ENCODE measurements around the gene CDC40.
"Not testable (repeated sequence)": the region's sequence is repeated elsewhere in the genome, so short reads cannot be mapped to it uniquely, and the experiment has no call there.

Gene CDC40

GRCh38 chr6:110198561-110198960 is 18.3 kb downstream of the CDC40 start:
- H3K4me3 ChIP-seq (ENCODE audit: low read depth, low read length), result no peak overlapping the region

DNA sequence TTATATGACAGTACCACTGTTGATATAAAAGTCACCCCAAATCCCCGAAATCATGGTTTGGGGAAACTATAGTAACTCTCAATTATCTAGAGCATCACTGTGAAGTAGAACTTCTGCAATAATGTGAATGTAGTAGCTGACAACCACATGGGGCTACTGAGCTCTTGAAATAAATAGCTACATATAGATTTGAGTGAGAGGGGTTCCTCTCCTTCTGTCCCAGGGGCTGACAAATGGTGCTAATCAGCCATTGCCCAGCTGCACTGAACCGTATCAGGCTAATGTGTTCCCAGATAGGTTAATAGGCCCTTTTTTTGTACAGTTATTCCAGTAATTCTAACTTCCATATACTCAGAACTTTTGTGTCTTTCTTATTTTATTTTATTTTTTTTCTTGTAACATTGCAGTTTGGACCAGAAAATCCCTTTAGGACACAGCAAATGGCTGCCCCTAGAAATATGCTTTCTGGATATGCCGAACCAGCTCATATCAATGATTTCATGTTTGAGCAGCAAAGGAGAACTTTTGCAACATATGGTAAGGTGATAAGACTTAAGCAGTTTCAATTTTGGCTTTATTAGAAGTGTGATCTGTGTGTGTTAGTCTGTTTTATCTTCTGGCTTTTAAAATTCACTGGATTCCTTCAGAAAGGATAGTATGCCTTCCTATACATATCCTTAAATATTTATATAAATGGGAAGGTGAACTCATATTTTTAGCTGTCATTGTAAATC is 21.1 kb downstream of the CDC40 start:
- no peak overlapping the region for H3K4me3 ChIP-seq (ENCODE audit: low read depth, low read length)

DNA sequence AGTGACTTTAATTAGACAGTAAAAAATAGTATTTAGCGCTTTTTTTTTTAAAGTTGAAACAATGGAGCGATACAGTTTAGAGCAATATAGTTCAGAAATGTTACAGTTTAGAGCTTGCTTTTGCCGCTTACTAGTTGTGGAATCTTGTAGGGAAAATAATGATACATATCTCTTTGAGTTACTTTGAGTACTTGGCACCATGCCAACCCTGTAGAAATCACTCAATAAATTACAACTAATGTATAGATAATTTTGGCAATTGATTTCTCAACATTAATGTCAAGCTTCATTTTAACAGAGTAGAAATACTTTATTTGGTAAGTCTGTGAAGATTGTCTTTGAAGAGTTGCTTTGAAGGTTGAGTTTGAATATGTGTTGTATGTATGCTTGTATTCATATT is 27.4 kb downstream of the CDC40 start:
- H3K4me3 ChIP-seq (ENCODE audit: low read depth, low read length), result no peak overlapping the region

GRCh38 chr6:110211753-110212152 is 31.5 kb downstream of the CDC40 start:
- no peak overlapping the region for H3K4me3 ChIP-seq (ENCODE audit: low read depth, low read length)

DNA sequence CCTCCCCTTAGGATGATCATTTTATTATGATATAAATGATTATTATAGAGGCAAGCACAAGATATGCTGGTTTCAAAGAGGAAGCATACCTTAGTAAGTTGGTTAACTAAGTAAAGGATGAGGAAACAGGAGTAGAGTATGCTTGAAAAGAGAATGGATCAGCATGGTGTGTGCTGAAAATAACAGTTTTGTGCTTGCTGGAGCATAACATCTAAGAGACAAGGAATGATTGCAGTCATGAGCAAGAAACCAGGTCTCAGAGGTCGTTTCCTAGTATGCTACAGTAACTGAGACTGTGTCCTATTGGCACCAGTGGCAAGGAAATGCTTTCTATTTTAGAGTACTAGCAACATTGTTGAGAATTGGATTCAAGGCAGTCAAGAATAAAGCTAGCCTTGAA is 34.1 kb downstream of the CDC40 start:
- H3K4me3 ChIP-seq (ENCODE audit: low read depth, low read length), result no peak overlapping the region

- H3K4me3 ChIP-seq (ENCODE audit: low read depth, low read length), result no peak overlapping the region
Observed at GRCh38 chr6:110216140-110216539, 35.9 kb downstream of the CDC40 start.

DNA sequence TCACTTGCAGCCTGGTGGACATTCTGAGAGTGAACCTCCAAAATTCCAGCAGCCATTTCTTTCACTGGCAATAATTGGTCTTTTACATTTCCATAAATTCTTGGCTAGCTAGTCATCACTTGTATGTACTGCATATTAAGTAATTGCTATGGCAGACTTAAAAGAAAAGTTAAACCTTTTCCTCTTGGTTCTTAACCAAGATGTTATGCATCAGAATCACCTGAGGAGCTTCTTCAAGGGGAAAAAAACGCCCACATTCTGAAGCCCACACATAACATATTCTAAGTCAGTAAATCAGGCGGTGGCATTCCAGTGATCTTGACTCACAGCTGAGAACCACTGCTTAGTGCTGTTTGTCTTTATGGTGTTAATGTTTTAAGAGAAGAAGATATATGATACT is 37.0 kb downstream of the CDC40 start:
- H3K4me3 ChIP-seq (ENCODE audit: low read depth, low read length), result no peak overlapping the region

GRCh38 chr6:110221738-110222137 is 41.5 kb downstream of the CDC40 start:
- H3K4me3 ChIP-seq (ENCODE audit: low read depth, low read length), result no peak overlapping the region

- H3K4me3 ChIP-seq (ENCODE audit: low read depth, low read length), result no peak overlapping the region
Observed at GRCh38 chr6:110226261-110226660, 46.0 kb downstream of the CDC40 start.

DNA sequence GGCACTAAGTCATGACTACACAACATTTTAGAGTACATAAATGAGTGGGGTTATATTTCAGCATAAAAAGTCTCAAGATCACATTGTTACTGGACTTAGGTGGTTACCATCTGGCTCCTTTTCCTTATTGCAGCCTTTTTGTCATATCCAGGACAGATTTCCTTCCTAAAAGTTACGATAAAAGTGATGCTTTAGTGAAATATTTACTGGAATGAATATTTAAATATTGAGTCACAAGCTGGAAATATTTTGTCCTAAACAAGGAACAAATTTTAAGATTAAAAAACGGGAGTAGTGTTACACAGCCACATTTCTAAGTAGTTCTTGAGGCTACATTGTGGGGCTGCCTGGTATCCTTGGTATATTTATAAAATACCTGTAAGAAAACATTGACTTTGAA is 52.2 kb downstream of the CDC40 start:
- H3K4me3 ChIP-seq (ENCODE audit: low read depth, low read length), result no peak overlapping the region

GRCh38 chr6:110233770-110234374 is 53.6 kb downstream of the CDC40 start:
- H3K4me3 ChIP-seq (ENCODE audit: low read depth, low read length), result no peak overlapping the region

GRCh38 chr6:110236007-110236406 is 55.8 kb downstream of the CDC40 start:
- not testable (repeated sequence) for H3K4me3 ChIP-seq (ENCODE audit: low read depth, low read length)

- no peak overlapping the region for H3K4me3 ChIP-seq (ENCODE audit: low read depth, low read length)
Observed at GRCh38 chr6:110239526-110240274, 59.5 kb downstream of the CDC40 start.

DNA sequence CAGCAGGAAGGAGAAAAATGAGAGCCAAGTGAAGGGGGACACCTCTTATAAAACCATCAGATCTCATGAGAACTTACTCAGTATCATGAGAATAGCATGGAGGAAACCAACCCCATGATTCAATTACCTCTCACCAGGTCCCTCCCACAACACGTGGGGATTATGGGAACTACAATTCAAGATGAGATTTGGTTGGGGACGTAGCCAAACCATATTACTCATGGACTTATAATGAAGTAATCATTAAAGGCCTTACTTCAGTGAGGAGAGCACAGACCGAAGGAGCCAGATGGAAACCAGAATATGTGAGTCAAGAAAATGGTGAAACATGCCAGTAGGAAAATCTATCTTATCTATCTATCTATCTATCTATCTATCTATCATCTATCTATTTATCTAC is 64.4 kb downstream of the CDC40 start:
- not testable (repeated sequence) for H3K4me3 ChIP-seq (ENCODE audit: low read depth, low read length)

- no peak overlapping the region for H3K4me3 ChIP-seq (ENCODE audit: low read depth, low read length)
Observed at GRCh38 chr6:110246378-110246777, 66.2 kb downstream of the CDC40 start.

DNA sequence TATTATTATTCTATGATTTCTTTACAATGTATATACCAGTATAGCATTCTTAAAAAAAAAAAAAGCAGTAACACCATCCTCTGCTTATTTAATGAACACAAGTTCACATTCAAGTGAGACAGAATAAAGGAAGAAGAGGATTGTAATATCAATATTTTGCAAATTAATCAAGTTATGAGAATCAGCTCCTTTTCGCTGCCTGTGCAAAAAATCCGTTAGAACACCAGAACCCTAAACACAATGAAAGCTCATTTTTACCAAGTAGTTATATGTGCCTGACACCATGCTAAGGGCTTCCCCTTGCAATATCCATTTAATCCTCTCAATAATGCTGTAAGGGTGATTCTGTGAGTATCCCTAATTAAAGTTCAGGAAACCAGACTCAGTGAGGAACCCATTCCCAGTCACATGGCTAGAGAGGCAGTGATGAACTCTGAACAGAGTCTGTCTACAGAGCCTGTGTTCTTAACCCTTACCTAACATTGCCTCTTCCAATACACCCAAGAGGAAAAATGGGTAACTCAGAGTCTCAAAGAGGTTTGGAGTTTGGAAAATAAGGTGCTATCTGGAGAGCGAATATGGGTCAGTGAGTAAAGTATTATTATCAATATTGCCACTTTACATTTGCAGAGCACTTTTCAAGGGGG is 66.8 kb downstream of the CDC40 start:
- H3K4me3 ChIP-seq (ENCODE audit: low read depth, low read length), result no peak overlapping the region

DNA sequence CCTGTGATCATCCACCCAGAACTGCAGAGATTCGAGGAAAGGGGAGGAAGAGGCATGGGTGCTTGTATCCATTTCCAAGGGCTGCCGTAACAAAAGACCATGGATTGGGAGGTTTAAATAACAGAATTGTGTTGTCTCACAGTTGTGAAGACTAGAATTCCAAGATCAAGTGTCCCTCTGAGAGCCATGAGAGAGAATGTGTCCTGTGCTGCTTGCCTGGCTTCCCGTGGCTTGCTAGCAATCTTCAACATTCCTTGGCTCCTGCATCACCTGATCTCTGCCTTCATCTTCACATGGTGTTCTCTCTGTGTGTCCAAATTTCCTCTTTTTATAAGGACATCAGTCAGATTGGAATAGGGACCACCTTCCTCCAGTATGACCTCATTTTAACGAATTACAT is 69.8 kb downstream of the CDC40 start:
- no peak overlapping the region for H3K4me3 ChIP-seq (ENCODE audit: low read depth, low read length)

- no peak overlapping the region for H3K4me3 ChIP-seq (ENCODE audit: low read depth, low read length)
Observed at GRCh38 chr6:110250838-110251237, 70.6 kb downstream of the CDC40 start.

DNA sequence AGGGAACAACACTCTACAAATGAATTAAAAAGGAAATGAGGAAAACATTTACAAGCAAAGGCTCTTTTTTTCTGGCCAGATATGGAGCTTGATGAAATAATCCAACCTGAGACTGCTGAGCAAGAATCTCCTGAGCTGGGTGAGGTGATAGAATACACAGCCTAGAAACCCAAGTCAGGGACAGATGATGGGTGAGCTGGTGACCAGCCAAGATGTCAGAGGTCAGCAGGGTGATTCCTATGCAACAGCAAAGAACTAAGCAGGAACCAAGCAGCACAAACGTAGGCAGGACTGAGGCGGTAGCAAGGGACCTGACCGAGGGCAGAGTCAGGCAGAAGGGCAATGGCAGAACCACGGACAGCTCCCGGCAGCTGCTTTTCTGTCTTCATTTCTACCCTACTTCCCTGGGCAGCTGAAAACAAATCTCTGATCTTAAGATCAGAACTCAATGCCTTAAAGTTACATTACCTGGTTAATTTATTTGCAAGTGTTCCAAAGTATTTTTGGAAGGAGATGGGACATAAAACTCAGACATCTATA is 75.1 kb downstream of the CDC40 start:
- H3K4me3 ChIP-seq (ENCODE audit: low read depth, low read length), result no peak overlapping the region

GRCh38 chr6:110256366-110256765 is 76.1 kb downstream of the CDC40 start:
- H3K4me3 ChIP-seq (ENCODE audit: low read depth, low read length), result no peak overlapping the region

DNA sequence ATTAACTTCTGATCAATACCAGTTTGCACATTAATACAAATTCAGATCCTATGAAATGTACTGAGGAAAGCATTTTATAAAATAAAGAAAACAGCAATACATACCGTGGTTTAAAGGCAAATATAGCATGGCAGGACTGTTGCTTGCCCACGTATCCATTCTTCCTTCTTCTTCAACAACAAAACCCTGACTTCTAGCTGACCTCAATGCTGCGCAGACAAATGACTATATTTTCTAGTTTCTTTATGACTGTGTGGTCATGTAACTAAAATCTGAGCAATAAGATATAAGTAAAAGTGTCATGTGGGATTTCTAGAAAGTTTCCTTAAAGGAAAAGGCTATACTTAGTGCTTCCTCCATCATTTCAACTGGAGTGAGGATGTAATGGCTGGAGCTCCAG is 85.0 kb downstream of the CDC40 start:
- H3K4me3 ChIP-seq (ENCODE audit: low read depth, low read length), result no peak overlapping the region

All from iPS-11a (cell line).